HL-60/S4 treated with phorbol 12-myristate 13-acetate at 8.2 ng/mL for 4 days and 3 days (cell line): ENCODE data around the gene MLLT3.
"Not testable (repeated sequence)": the region's sequence is repeated elsewhere in the genome, so short reads cannot be mapped to it uniquely, and the experiment has no call there.

Source experiments
- in situ Hi-C: fragments of 300-500 bp; cut with MboI; formaldehyde crosslinking; loops from 2 replicates; pipeline ENCODE4 v1.15.0; 2022; ENCODE audit warnings: low sequenced_read_pairs

The MLLT3 gene

GRCh38 chr9:20599195-20599594 is 23.1 kb downstream of the MLLT3 start:
- in situ Hi-C loops, result no loop called here

GRCh38 chr9:20598367-20598766 is 23.9 kb downstream of the MLLT3 start:
- in situ Hi-C loops, result no loop called here

DNA sequence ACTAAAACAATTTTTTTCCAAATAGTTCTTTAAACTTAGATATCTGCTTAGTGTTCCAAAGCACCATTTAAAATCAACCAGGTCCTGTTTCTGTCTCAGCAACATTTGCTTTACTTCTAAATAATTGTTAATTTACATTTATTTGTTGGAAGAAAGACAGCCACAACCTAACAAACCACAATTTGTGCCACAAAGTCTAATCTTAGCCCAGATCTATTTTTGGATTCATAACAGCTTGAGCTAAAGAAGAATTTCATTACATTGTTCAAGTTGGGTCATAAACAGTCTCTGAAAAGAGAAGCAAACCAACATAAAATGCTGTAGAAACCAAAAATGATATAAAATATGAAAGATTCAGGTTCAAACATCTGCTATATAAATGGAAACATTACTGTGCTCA is 24.4 kb downstream of the MLLT3 start:
- in situ Hi-C loops, result no loop called here

DNA sequence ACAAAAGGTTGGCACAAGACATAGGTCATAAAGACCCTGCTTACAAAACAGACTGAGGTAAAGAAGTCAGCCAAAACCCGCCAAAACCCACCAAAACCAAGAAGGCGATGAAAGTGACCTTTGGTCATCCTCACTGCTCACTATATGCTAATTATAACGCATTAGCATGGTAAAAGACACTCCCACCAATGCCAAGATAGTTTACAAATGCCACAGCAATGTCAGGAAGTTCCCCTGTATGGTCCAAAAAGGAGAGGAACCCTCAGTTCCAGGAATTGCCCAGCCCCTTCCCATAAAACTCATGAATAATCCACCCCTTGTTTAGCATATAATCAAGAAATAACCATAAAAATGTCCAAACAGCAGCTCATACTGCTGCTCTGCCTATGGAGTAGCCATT is 27.7 kb downstream of the MLLT3 start:
- in situ Hi-C loops, result no loop called here

DNA sequence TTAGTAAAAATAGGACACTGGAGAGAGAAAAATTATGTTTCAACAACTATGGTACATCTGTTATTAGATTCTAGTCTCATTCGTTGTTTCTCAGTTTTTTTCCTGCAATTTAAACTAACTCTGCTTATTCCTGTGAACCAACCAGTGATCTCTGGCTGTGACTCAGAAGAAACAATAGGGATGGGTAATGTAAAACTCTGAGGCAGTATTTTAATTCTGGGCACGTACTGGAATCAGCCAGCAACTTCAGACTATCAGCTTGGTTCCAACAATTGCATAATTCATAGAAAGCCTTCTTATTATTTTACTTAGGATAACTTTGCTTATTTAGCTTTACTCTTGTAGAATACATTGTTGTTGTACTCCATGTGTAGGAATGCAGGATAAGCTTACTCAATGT is 28.8 kb downstream of the MLLT3 start:
- in situ Hi-C loops, result no loop called here

GRCh38 chr9:20593105-20593504 is 29.2 kb downstream of the MLLT3 start:
- in situ Hi-C loops, result no loop called here

DNA sequence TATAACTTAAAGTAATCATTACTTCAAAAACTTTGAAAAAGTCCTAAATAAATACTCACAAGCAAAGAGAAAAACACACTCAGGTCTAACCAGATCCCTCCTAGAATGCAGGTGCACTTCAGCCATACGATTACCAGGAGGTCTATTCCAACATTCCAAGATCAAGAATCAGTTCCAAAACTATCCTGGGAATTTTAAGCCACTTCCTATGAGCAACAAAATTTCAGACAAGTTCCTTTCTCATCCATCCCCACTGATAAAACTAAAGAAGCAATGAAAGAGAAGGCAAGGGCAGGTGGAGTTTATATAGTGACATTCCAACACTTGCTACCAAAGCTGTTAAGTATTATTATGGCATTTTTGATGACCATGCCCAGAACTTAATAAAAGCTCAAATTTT is 29.6 kb downstream of the MLLT3 start:
- in situ Hi-C loops, result no loop called here

- in situ Hi-C loops, result no loop called here
These were observed 31.1 kb downstream of the MLLT3 start for GRCh38 chr9:20591223-20591622.

DNA sequence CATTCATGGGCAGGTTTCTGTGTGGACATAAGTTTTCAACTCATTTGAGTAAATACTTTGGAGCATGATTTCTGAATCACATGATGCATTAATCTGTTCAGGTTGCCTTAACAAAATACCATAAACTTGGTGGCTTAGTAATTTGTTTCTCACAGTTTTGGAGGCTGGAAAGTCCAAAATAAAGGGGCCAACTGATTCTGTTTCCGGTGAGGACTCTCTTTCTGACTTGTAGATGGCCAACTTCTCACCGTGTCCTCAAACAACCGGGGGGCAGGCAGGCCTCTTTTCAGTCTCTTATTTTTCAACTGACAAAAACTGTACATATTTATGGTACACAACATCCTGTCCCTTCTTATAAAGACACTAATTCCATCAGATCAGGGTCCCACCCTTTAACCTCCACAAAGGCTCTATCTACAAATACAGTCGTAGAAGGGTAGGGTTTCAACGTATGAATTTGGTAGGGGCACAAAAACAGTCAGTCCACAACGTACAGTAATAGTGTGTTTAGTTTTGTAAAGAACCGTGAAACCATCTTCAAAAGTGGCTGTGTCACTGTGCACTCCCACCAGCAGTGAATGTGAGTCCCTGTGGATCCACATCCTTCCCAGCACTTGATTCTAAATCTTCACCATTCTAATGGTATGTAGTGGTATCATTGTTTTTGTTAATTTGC is 37.2 kb downstream of the MLLT3 start:
- in situ Hi-C loops, result no loop called here

- in situ Hi-C loops, result not testable (repeated sequence)
These were observed 39.2 kb downstream of the MLLT3 start for GRCh38 chr9:20583088-20583487.

DNA sequence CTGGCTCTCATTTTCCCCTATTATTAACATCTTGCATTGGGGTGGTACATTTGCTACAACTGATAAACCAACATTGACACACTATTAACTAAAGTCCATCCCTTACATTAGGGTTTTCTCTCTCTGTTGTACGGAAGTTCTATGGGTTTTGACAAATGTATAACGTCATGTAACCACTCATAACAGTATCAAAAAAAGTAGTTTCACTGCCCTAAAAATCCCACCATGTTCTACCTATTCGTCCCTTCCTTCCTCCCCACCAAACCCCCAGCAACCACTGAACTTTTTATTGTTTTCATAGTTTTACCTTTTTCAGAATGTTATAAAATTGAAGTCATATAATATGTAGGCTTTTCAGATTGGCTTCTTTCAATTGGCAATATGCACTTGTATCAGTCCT is 40.1 kb downstream of the MLLT3 start:
- in situ Hi-C loops, result no loop called here

DNA sequence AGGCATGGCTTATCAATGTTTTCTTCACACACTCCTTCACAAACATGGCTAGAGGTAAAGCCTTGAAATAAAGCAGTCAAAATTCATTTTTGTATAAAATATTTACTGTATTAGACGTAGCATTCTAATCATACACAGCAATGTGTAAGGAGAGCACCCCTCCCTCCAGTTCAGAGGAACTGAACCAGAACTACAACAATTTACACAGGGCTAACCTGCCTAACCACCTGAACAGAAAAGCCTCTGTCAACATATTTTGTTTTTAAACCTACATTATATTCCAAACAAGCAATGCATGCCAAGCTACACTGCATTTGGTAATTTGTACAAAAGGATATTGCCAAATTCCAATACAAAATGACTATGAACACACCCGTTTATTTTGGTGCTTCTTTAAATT is 41.6 kb downstream of the MLLT3 start:
- in situ Hi-C loops, result no loop called here

GRCh38 chr9:20579524-20580314 is 42.6 kb downstream of the MLLT3 start:
- in situ Hi-C loops, result no loop called here

DNA sequence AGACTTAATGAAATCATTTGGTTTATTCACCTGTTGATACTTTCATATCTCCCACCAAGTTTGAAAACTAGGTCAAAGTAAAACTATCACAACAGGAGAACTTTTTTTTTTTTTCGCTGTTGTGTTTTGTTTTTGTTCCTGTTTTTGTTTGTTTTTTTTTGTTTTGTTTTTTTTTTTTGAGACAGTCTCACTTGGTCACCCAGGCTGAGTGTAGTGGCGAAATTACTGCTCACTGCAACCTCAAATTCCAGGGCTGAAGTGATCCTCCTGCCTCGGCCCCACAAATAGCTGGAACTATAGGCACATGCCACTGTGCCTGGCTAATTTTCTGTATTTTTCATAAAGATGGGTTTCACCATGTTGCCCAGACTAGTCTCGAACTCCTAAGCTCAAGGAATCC is 49.3 kb downstream of the MLLT3 start:
- in situ Hi-C loops, result no loop called here

DNA sequence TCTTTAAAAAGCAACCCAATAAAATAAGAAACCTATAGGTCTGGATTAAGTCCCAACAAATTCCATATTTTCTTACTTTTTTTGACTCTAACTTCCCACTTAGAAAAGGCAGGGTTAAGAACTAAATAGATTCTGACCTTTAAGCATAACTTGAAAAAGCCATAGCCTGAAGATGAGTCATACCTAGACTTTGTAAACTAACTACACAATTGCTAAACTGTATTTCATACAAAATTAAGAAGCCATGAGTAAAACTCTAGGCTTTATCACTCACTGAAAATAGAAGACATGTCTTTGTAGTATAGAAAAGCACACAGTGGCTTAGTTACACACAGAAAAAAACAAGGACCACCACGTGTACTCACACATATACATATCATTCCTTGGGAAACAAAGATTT is 51.5 kb downstream of the MLLT3 start:
- in situ Hi-C loops, result no loop called here

DNA sequence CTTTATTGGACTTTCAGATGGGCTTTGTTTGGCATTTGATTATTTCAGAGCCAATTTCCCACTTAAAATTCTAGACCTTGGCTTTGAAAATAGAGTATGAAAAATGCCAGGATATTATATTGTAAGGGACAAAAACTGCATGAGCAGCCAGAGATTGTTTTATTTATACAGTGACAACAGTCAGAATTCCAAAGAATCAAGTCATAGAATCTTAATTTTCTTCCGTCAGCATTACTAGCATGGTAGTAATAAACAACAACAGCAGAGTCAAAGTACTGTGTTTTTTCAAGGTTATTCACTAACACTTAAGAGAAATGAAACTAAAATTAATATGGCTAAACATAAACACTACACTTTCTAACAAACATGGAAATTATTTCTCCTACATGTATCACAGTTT is 52.2 kb downstream of the MLLT3 start:
- in situ Hi-C loops, result no loop called here

DNA sequence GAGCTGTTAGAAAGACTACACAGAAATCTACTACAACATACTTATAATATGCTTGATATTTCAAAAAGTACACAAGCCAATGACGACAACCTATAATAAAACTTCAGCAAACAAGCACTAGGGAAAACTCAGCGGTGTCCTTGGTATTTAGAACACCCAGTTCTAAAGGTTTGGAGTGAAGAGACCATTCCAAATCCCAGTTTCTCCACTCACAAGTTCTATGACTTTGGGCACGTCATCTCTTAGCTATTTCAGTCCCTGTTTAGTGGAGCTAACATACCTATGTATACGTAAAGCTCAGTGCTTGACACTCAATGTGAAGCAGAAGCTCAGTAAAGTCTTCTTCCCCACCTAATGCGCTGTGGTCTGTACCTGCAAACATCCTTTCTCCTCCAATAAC is 52.8 kb downstream of the MLLT3 start:
- in situ Hi-C loops, result no loop called here

- in situ Hi-C loops, result no loop called here
These were observed 53.9 kb downstream of the MLLT3 start for GRCh38 chr9:20568400-20568799.

GRCh38 chr9:20566401-20566800 is 55.9 kb downstream of the MLLT3 start:
- in situ Hi-C loops, result no loop called here

DNA sequence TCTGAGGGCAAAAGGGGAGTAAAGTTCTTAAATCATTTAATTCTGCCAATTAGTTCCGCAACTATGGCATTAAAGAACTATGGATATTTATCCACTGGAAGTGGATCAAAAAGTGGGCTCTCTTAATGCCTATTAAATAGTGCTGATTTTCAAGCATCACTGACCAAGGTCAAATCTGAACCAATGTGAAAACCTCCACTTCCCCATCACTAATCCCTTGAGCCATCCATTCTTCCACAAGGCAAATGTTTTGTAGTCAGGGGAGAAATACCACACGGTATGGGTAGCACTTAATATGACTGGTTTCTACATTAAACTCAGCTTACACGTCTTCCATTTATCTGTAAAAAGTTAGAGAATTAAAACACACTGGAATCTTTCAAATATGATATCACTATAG is 57.6 kb downstream of the MLLT3 start:
- in situ Hi-C loops, result no loop called here

DNA sequence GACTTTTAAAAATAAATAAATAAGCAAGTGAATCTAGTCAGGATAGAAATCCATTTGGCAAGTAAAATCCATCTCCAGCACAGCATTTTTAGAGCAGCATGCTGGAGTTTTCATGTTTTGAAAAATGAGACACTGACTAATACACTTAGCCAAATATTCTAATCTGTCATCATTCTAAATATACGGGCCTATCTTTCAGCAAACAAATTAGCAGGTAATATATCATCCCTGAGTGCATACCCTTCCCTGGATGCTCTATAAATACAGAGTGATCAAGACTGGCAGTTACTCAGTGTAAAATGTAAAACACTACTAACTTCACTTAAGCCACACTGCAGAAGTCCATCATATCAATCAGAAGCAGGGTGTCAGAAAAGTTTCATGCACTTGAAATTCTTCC is 58.4 kb downstream of the MLLT3 start:
- in situ Hi-C loops, result no loop called here

DNA sequence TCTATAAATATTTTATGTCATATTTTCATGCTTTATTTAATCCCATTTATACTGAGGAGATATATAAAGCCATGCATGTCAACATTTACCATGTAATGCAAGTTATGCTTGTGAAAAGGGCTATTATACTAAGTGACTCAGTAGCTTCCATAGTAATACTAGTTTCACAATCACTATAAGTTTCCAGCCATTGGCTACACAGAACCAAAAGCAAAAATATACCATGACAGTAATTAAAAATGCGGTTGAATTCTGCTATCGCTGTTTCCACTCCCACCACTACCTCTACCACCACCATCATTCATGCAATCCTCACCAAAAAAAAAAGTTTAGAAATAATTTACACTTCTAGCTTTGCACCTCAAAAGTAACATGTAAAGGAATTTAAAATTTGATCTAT is 60.2 kb downstream of the MLLT3 start:
- in situ Hi-C loops, result no loop called here

GRCh38 chr9:20561531-20561930 is 60.8 kb downstream of the MLLT3 start:
- in situ Hi-C loops, result no loop called here
